ENCODE measurements around the gene DLEC1.

- TF ChIP-seq SUZ12 (IDR thresholded peaks at IDR 0.05; ENCODE audit: extremely low read depth, insufficient read depth, insufficient read length) (no peak), ZNF274 (IDR thresholded peaks at IDR 0.05; ENCODE audit: low read depth, low read length) (no peak)
Measured at GRCh38 chr3:38127611-38128302, 88.7 kb downstream of the DLEC1 start.

Data from NT2/D1 (cell line).